Measurements from ENCODE around the gene ITGB5.

The ITGB5 gene

DNA sequence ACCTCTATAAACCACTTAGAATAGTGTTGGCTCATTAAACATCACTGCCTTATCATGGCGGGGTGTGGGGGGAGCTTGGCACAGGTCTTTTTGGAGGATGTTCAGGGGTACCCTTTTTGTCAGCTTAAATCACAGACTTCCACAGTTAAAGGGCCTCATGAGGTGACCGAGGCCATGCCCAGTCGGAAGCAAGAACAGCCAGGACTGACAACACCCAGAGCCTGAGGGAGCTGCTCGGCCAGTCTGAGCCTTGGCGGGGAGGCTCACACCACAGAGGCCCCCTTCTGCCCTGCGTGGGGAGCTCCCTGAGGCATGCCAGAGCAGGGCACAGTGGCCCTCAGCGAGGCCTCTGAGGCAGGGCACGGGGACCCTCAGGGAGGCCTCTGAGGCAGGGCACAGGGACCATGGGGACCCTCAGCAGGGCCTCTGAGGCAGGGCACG is 107.4 kb downstream of the ITGB5 start:
- TF ChIP-seq ZBTB7A (IDR thresholded peaks at IDR 0.05; ENCODE audit: low read depth) (no peak), FOXM1 (IDR thresholded peaks at IDR 0.05; ENCODE audit: borderline replicate concordance, low read depth) (no peak), TCF12 (IDR thresholded peaks at IDR 0.05; ENCODE audit: low read depth) (no peak), TAF1 (IDR thresholded peaks at IDR 0.05; ENCODE audit: low read depth) (no peak), EP300 (IDR thresholded peaks at IDR 0.05; ENCODE audit: borderline replicate concordance) (no peak), TEAD4 (IDR thresholded peaks at IDR 0.05) (no peak), CEBPB (IDR thresholded peaks at IDR 0.05) (no peak), NFIC (IDR thresholded peaks at IDR 0.05) (no peak), EGR1 (IDR thresholded peaks at IDR 0.05) (no peak), CREB1 (IDR thresholded peaks at IDR 0.05; ENCODE audit: low read depth) (no peak), YY1 (IDR thresholded peaks at IDR 0.05; ENCODE audit: low read depth) (no peak), RAD21 (IDR thresholded peaks at IDR 0.05; ENCODE audit: low read depth) (no peak)
- TF ChIP-seq, protein P1, sequence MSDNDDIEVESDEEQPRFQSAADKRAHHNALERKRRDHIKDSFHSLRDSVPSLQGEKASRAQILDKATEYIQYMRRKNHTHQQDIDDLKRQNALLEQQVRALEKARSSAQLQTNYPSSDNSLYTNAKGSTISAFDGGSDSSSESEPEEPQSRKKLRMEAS (IDR thresholded peaks at IDR 0.05) = no peak
- TF ChIP-seq, protein P2, sequence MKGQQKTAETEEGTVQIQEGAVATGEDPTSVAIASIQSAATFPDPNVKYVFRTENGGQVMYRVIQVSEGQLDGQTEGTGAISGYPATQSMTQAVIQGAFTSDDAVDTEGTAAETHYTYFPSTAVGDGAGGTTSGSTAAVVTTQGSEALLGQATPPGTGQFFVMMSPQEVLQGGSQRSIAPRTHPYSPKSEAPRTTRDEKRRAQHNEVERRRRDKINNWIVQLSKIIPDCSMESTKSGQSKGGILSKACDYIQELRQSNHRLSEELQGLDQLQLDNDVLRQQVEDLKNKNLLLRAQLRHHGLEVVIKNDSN (IDR thresholded peaks at IDR 0.05) = no peak
- TF ChIP-seq, protein P3, sequence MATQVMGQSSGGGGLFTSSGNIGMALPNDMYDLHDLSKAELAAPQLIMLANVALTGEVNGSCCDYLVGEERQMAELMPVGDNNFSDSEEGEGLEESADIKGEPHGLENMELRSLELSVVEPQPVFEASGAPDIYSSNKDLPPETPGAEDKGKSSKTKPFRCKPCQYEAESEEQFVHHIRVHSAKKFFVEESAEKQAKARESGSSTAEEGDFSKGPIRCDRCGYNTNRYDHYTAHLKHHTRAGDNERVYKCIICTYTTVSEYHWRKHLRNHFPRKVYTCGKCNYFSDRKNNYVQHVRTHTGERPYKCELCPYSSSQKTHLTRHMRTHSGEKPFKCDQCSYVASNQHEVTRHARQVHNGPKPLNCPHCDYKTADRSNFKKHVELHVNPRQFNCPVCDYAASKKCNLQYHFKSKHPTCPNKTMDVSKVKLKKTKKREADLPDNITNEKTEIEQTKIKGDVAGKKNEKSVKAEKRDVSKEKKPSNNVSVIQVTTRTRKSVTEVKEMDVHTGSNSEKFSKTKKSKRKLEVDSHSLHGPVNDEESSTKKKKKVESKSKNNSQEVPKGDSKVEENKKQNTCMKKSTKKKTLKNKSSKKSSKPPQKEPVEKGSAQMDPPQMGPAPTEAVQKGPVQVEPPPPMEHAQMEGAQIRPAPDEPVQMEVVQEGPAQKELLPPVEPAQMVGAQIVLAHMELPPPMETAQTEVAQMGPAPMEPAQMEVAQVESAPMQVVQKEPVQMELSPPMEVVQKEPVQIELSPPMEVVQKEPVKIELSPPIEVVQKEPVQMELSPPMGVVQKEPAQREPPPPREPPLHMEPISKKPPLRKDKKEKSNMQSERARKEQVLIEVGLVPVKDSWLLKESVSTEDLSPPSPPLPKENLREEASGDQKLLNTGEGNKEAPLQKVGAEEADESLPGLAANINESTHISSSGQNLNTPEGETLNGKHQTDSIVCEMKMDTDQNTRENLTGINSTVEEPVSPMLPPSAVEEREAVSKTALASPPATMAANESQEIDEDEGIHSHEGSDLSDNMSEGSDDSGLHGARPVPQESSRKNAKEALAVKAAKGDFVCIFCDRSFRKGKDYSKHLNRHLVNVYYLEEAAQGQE (IDR thresholded peaks at IDR 0.05; ENCODE audit: low read depth) = no peak

DNA sequence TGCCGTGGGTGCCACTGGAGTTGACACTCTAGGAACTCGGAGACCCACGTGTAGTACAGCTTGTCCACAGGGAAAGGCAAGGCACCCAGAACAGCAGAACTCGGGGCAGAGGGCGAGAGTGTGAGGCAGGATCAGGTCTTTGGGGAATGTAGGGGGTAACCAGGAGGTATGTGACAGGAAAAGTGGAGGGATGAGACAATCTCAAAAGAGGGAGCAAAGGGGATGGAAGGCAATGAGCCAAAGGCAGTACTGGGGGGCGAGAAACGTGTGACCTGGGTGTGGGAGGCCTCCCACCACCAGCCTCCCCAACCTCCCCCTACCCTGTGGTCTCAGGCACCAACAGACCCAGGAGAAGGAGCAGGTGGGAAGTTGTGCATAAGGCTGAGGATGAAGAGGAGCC is 108.0 kb downstream of the ITGB5 start:
- TF ChIP-seq RAD21 (IDR thresholded peaks at IDR 0.05; ENCODE audit: low read depth) = no peak
- TF ChIP-seq EGR1 (IDR thresholded peaks at IDR 0.05) = no peak
- no peak for TF ChIP-seq NFIC (IDR thresholded peaks at IDR 0.05)

DNA sequence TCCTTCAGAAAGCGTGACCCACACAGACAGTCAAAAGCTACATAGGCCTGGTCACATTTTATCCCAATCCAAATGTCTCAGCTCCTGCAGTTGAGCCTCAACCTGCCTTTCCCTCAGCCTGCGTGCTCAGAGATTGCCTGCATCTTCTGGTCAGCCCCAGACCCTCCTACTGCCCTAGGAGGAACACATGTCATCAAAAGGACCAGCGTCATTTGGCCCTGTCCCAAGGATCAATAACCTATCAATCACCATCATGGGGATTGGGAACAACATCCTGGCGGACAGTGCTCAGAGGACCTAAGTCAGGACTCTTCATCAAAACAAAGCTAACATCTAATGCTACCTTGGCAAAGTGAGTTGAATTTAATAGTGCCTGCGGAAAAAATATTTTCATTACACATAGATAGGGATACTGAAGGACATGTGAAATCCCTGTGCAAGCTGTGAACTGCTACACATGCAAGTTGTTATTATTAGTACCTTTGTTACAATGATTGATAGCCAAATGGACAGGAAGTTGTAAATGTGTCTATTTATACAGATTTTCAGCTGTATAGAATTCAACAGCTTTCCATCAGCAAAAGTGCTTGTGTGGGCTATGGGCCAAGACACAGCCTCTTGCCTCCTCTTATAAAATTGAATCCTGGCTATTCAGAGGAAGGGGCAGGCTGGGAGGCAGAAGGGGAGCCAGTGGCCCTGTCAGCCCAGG is 109.2 kb downstream of the ITGB5 start:
- TF ChIP-seq FOXM1 (IDR thresholded peaks at IDR 0.05; ENCODE audit: borderline replicate concordance, low read depth) (no peak), TCF12 (IDR thresholded peaks at IDR 0.05; ENCODE audit: low read depth) (no peak), EGR1 (IDR thresholded peaks at IDR 0.05) (no peak), RAD21 (IDR thresholded peaks at IDR 0.05; ENCODE audit: low read depth) (no peak), YY1 (IDR thresholded peaks at IDR 0.05; ENCODE audit: low read depth) (no peak), ZBTB7A (IDR thresholded peaks at IDR 0.05; ENCODE audit: low read depth) (no peak), TAF1 (IDR thresholded peaks at IDR 0.05; ENCODE audit: low read depth) (no peak), EP300 (IDR thresholded peaks at IDR 0.05; ENCODE audit: borderline replicate concordance) (no peak), CEBPB (IDR thresholded peaks at IDR 0.05) (no peak)

DNA sequence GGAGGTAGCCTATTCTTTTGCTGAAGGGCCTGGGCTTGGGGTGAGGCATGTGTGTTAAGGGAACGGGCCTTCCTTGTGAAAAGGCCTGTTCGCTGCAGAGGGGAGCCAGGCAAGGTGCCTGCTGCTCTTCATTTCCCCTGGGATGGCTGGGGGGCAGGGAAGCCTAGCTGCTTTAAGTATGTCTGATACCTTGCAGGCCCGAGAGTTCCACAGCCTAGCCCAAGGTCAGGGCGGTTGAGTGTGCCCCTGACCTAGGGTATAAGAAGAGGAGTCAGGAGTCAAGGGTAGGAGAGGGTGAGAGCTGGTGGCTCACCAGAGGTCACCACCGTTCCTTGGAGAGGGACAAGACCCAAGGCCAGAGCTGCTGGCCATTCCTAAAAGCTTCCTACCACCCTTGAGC is 110.3 kb downstream of the ITGB5 start:
- TF ChIP-seq YY1 (IDR thresholded peaks at IDR 0.05; ENCODE audit: low read depth) (no peak), EP300 (IDR thresholded peaks at IDR 0.05; ENCODE audit: borderline replicate concordance) (no peak), NFIC (IDR thresholded peaks at IDR 0.05) (no peak), CEBPB (IDR thresholded peaks at IDR 0.05) (no peak), TEAD4 (IDR thresholded peaks at IDR 0.05) (no peak), CREB1 (IDR thresholded peaks at IDR 0.05; ENCODE audit: low read depth) (no peak), ZBTB7A (IDR thresholded peaks at IDR 0.05; ENCODE audit: low read depth) (no peak), TAF1 (IDR thresholded peaks at IDR 0.05; ENCODE audit: low read depth) (no peak), EGR1 (IDR thresholded peaks at IDR 0.05) (no peak), TCF12 (IDR thresholded peaks at IDR 0.05; ENCODE audit: low read depth) (no peak), RAD21 (IDR thresholded peaks at IDR 0.05; ENCODE audit: low read depth) (no peak), FOXM1 (IDR thresholded peaks at IDR 0.05; ENCODE audit: borderline replicate concordance, low read depth) (no peak)
- TF ChIP-seq, protein P1 (IDR thresholded peaks at IDR 0.05) = no peak
- TF ChIP-seq, protein P2 (IDR thresholded peaks at IDR 0.05) = no peak
- TF ChIP-seq, protein P3 (IDR thresholded peaks at IDR 0.05; ENCODE audit: low read depth) = no peak

DNA sequence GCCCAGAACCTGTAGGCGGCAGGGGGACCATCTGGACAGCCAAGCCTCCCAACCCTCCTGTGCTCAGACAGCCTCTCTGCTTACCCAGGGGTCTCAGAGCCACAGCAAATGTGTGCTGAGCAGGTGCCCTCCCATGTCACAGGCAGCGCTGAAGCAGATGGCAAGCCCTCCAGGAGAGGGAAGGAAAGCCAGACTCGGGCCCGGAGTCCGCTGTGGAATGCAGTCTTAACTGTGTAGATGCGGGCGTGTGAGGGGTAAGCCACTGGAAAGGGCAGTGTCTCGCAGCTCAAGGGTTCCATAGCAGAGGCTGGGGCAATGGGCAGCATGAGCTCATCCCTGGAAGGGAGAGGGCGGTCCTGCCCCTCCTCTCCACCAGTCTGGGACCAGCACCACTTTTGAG is 111.3 kb downstream of the ITGB5 start:
- TF ChIP-seq EP300 (IDR thresholded peaks at IDR 0.05; ENCODE audit: borderline replicate concordance) (no peak), RAD21 (IDR thresholded peaks at IDR 0.05; ENCODE audit: low read depth) (no peak), YY1 (IDR thresholded peaks at IDR 0.05; ENCODE audit: low read depth) (no peak), TEAD4 (IDR thresholded peaks at IDR 0.05) (no peak), NFIC (IDR thresholded peaks at IDR 0.05) (no peak), CEBPB (IDR thresholded peaks at IDR 0.05) (no peak), CREB1 (IDR thresholded peaks at IDR 0.05; ENCODE audit: low read depth) (no peak), TAF1 (IDR thresholded peaks at IDR 0.05; ENCODE audit: low read depth) (no peak), ZBTB7A (IDR thresholded peaks at IDR 0.05; ENCODE audit: low read depth) (no peak), TCF12 (IDR thresholded peaks at IDR 0.05; ENCODE audit: low read depth) (no peak), FOXM1 (IDR thresholded peaks at IDR 0.05; ENCODE audit: borderline replicate concordance, low read depth) (no peak), EGR1 (IDR thresholded peaks at IDR 0.05) (no peak)
- TF ChIP-seq, protein P2 (IDR thresholded peaks at IDR 0.05) = no peak
- TF ChIP-seq, protein P1 (IDR thresholded peaks at IDR 0.05) = no peak
- TF ChIP-seq, protein P3 (IDR thresholded peaks at IDR 0.05; ENCODE audit: low read depth) = no peak

Measured in Ishikawa (cell line).